H9 (cell line): ENCODE measurements around the gene FGF9. TPM values are rescaled to one million over a fixed set of nuclear protein-coding genes. Genes with fewer than 3 reads are reported as not detected.

Source experiments
- DNase-seq: peaks from one replicate; pipeline ENCODE4 v3.0.0-alpha.2; 2017
- H2AFZ ChIP-seq: one replicate; pipeline ENCODE4 v1.6.1; 2013; ENCODE audit warnings: mild to moderate bottlenecking, low read length, control low read depth, moderate library complexity
- H2AK5ac ChIP-seq: 2 replicates; pipeline ENCODE4 v1.6.1; 2013; ENCODE audit warnings: low read length, control low read depth, mixed read lengths; ENCODE audit not compliant: insufficient read length
- H2BK120ac ChIP-seq: one replicate; pipeline ENCODE4 v1.6.1; 2013; ENCODE audit warnings: low read depth, mild to moderate bottlenecking, low read length, control low read depth, inconsistent platforms; ENCODE audit not compliant: poor library complexity, severe bottlenecking
- H2BK12ac ChIP-seq: 2 replicates; pipeline ENCODE4 v1.6.1; 2013; ENCODE audit warnings: low read length, control low read depth, mixed read lengths, low read depth; ENCODE audit not compliant: insufficient read length
- H2BK15ac ChIP-seq: 2 replicates; pipeline ENCODE4 v1.6.1; 2013; ENCODE audit warnings: low read depth, low read length, control low read depth
- H2BK20ac ChIP-seq: one replicate; pipeline ENCODE4 v1.6.1; 2013; ENCODE audit warnings: low read depth, mild to moderate bottlenecking, low read length, control low read depth, inconsistent platforms; ENCODE audit not compliant: poor library complexity, severe bottlenecking
- H2BK5ac ChIP-seq: 2 replicates; pipeline ENCODE4 v1.6.1; 2013; ENCODE audit warnings: low read length, control low read depth, mixed read lengths; ENCODE audit not compliant: insufficient read length
- H3K14ac ChIP-seq: 2 replicates; pipeline ENCODE4 v1.6.1; 2013; ENCODE audit warnings: low read length, control low read depth; ENCODE audit not compliant: insufficient read depth
- H3K18ac ChIP-seq: 2 replicates; pipeline ENCODE4 v1.6.1; 2013; ENCODE audit warnings: low read depth, mild to moderate bottlenecking, mixed read lengths, low read length, control low read depth; ENCODE audit not compliant: insufficient read length
- H3K23ac ChIP-seq: 2 replicates; pipeline ENCODE4 v1.6.1; 2013; ENCODE audit warnings: low read length, control low read depth, mixed read lengths, low read depth; ENCODE audit not compliant: insufficient read length
- H3K23me2 ChIP-seq: 2 replicates; pipeline ENCODE4 v1.6.1; 2013; ENCODE audit warnings: low read depth, mild to moderate bottlenecking, mixed read lengths, low read length, control low read depth; ENCODE audit not compliant: insufficient read length, poor library complexity, severe bottlenecking
- H3K27ac ChIP-seq: 2 replicates; pipeline ENCODE4 v1.5.1; 2013; ENCODE audit warnings: low read length, control low read depth, mixed read lengths, low read depth; ENCODE audit not compliant: insufficient read length
- H3K27me3 ChIP-seq: 2 replicates; pipeline ENCODE4 v1.6.1; 2013; ENCODE audit warnings: low read length, control low read depth, inconsistent platforms; ENCODE audit not compliant: insufficient read depth
- H3K4ac ChIP-seq: 2 replicates; pipeline ENCODE4 v1.6.1; 2013; ENCODE audit warnings: low read depth, mild to moderate bottlenecking, control low read depth, inconsistent platforms, low read length, moderate library complexity
- H3K4me1 ChIP-seq: 2 replicates; pipeline ENCODE4 v1.6.1; 2013; ENCODE audit warnings: low read length, control low read depth, inconsistent platforms; ENCODE audit not compliant: insufficient read depth
- H3K4me2 ChIP-seq: 2 replicates; pipeline ENCODE4 v1.6.1; 2013; ENCODE audit warnings: low read length, control low read depth, mixed read lengths; ENCODE audit not compliant: insufficient read length, insufficient read depth
- H3K56ac ChIP-seq: 2 replicates; pipeline ENCODE4 v1.6.1; 2013; ENCODE audit warnings: low read depth, mild to moderate bottlenecking, mixed read lengths, low read length, control low read depth; ENCODE audit not compliant: insufficient read length
- H3K79me1 ChIP-seq: 2 replicates; pipeline ENCODE4 v1.6.1; 2013; ENCODE audit warnings: low read depth, mild to moderate bottlenecking, moderate library complexity, low read length, control low read depth, inconsistent platforms; ENCODE audit not compliant: insufficient read depth, poor library complexity, severe bottlenecking
- H3K79me2 ChIP-seq: 2 replicates; pipeline ENCODE4 v1.6.1; 2013; ENCODE audit warnings: low read length, control low read depth, inconsistent platforms; ENCODE audit not compliant: insufficient read depth
- H3K9ac ChIP-seq: 2 replicates; pipeline ENCODE4 v1.6.1; 2013; ENCODE audit warnings: low read length, control low read depth, mixed read lengths; ENCODE audit not compliant: insufficient read length; ENCODE audit errors: extremely low read depth
- H3K9me3 ChIP-seq: one replicate; pipeline ENCODE4 v1.6.1; 2013; ENCODE audit warnings: low read depth, low read length, inconsistent platforms; ENCODE audit not compliant: control insufficient read depth
- H3T11ph ChIP-seq: one replicate; pipeline ENCODE4 v1.6.1; 2013; ENCODE audit warnings: mild to moderate bottlenecking, low read length, control low read depth, inconsistent platforms
- H4K20me1 ChIP-seq: one replicate; pipeline ENCODE4 v1.6.1; 2013; ENCODE audit not compliant: control insufficient read depth, insufficient read length, insufficient read depth
- H4K5ac ChIP-seq: 2 replicates; pipeline ENCODE4 v1.6.1; 2013; ENCODE audit warnings: low read depth, mild to moderate bottlenecking, mixed read lengths, low read length, control low read depth; ENCODE audit not compliant: insufficient read length
- H4K8ac ChIP-seq: replicated peaks from 2 replicates; pipeline ENCODE4 v1.6.1; 2013; ENCODE audit warnings: low read length, control low read depth, mixed read lengths, low read depth; ENCODE audit not compliant: insufficient read length
- H4K91ac ChIP-seq: 2 replicates; pipeline ENCODE4 v1.6.1; 2013; ENCODE audit warnings: low read depth, mild to moderate bottlenecking, moderate library complexity, mixed read lengths, low read length, control low read depth; ENCODE audit not compliant: insufficient read length
- H3K27ac Mint-ChIP-seq, 3 experiments: 2 replicates in 2 of 3; 3 replicates in 1 of 3; pipeline ENCODE4 v1.8.0; 2020 to 2021; ENCODE audit warnings: mixed read lengths in 3 of 3, mild to moderate bottlenecking in 1 of 3, moderate library complexity in 1 of 3
- H3K27me3 Mint-ChIP-seq: 2 replicates; pipeline ENCODE4 v1.8.0; 2021; ENCODE audit warnings: low read depth, mild to moderate bottlenecking, moderate library complexity, mixed read lengths
- H3K36me3 Mint-ChIP-seq, 3 experiments: 2 replicates in 2 of 3; 3 replicates in 1 of 3; pipeline ENCODE4 v1.8.0; 2020 to 2021; ENCODE audit warnings: low read depth in 3 of 3, mixed read lengths in 3 of 3; ENCODE audit not compliant: insufficient read depth in 1 of 3
- H3K4me1 Mint-ChIP-seq, 2 experiments: 2 replicates each; pipeline ENCODE4 v1.8.0; 2020; ENCODE audit warnings: mixed read lengths in 2 of 2
- H3K4me3 Mint-ChIP-seq, 2 experiments: 2 replicates in 1 of 2; 3 replicates in 1 of 2; pipeline ENCODE4 v1.8.0; 2020 to 2021; ENCODE audit warnings: mild to moderate bottlenecking in 2 of 2, mixed read lengths in 2 of 2, moderate library complexity in 1 of 2
- H3K9me3 Mint-ChIP-seq, 2 experiments: 2 replicates in 1 of 2; 3 replicates in 1 of 2; pipeline ENCODE4 v1.8.0; 2020; ENCODE audit warnings: mild to moderate bottlenecking in 2 of 2, mixed read lengths in 2 of 2, moderate library complexity in 1 of 2
- CTCF ChIP-seq: fragments of 200-600 bp; sonication (generic); conservative IDR thresholded peaks from 3 replicates; pipeline ENCODE4 v1.8.0; 2021; ENCODE audit warnings: antibody characterized with exemption, mild to moderate bottlenecking
- WGBS: extraction: QIAGEN DNeasy Blood & Tissue Kit; methylation state at CpG from one replicate; pipeline ENCODE4 v1.1.7; 2013; ENCODE audit warnings: missing lambda C conversion rate, low lambda C conversion rate, mixed read lengths; ENCODE audit not compliant: insufficient read length; ENCODE audit errors: extremely low coverage; 5-methylcytosine and 5-hydroxymethylcytosine counted together
- total RNA-seq: library from RNA; stranded (reverse); gene quantifications from 2 replicates; pipeline ENCODE4 v1.2.1, GENCODE V29; 2021

FGF9 gene
- total RNA-seq, 1 experiment from 2014 or later: 0.22 TPM

- Mint-ChIP-seq H3K9me3 (no peaks in the 10 kb centered on the region; a peak in 1 of 5 replicates), H3K27me3 (no peaks in the 10 kb centered on the region), H3K4me1 (peaks cover 27 to 36% of the 10 kb centered on the region in 2 experiments), H3K4me3 (no peak overlapping the region), H3K36me3 (no peaks in the 10 kb centered on the region; a peak in 1 of 7 replicates), H3K27ac (no peak overlapping the region)
- no peaks in the 10 kb centered on the region for H4K20me1 ChIP-seq
- H3K4me1 ChIP-seq: peaks cover 2% of the 10 kb centered on the region; the same call in 1 of the 2 replicates
- no peak overlapping the region for H2BK5ac ChIP-seq
- no peak for DNase-seq
- H4K91ac ChIP-seq: no peak overlapping the region
- no peak overlapping the region for H3T11ph ChIP-seq
- H4K5ac ChIP-seq: no peak overlapping the region
- no CpG with 5 or more reads among the region's 1 CpG for WGBS
- H2BK15ac ChIP-seq: no peak overlapping the region
- no peak overlapping the region for H3K18ac ChIP-seq
- H3K14ac ChIP-seq: no peak overlapping the region
- H3K27me3 ChIP-seq: no peaks in the 10 kb centered on the region
- H2BK120ac ChIP-seq: no peak overlapping the region
- no peak overlapping the region for H3K23ac ChIP-seq
- H2BK12ac ChIP-seq: no peak overlapping the region
- no peak overlapping the region for H3K27ac ChIP-seq
- no peaks in the 10 kb centered on the region for H3K79me2 ChIP-seq
- H3K4ac ChIP-seq: no peak overlapping the region
- H3K79me1 ChIP-seq: no peaks in the 10 kb centered on the region
- H2BK20ac ChIP-seq: no peak overlapping the region
- H3K4me2 ChIP-seq: no peak overlapping the region
- no peak overlapping the region for H4K8ac ChIP-seq
- no peak overlapping the region for H3K56ac ChIP-seq
- no peak overlapping the region for H3K9ac ChIP-seq
- H2AFZ ChIP-seq: no peak overlapping the region
- TF ChIP-seq CTCF: no peak
- H2AK5ac ChIP-seq: no peak overlapping the region
- H3K9me3 ChIP-seq: no peaks in the 10 kb centered on the region
- no peaks in the 10 kb centered on the region for H3K23me2 ChIP-seq
Observed at GRCh38 chr13:21752501-21752900, 81.6 kb downstream of the FGF9 start.
